Effector memory CD8-positive, alpha-beta T cell (primary cell): ENCODE measurements around the gene GABBR2.

Source experiments
- ATAC-seq: fragments of 150-1000 bp; cut with Tn5 transposase; replicated peaks from 2 replicates; pipeline ENCODE4 v1.10.0; 2021; ENCODE audit warnings: mild to moderate bottlenecking, moderate library complexity
- DNase-seq, 3 experiments: peaks; one replicate each; pipeline ENCODE4 v3.0.0; 2021
- H3K27ac Mint-ChIP-seq, 2 donors: one replicate each; pipeline ENCODE4 v1.8.0; 2022; ENCODE audit warnings: mild to moderate bottlenecking in 2 of 2, mixed read lengths in 2 of 2, moderate library complexity in 2 of 2
- H3K27me3 Mint-ChIP-seq, 2 donors: one replicate each; pipeline ENCODE4 v1.8.0; 2022; ENCODE audit warnings: mixed read lengths in 2 of 2
- H3K36me3 Mint-ChIP-seq: one replicate; pipeline ENCODE4 v1.8.0; 2022; ENCODE audit warnings: mild to moderate bottlenecking, moderate library complexity, mixed read lengths; ENCODE audit not compliant: insufficient read depth
- H3K4me1 Mint-ChIP-seq, 2 donors: one replicate each; pipeline ENCODE4 v1.8.0; 2022; ENCODE audit warnings: low read depth in 2 of 2, mixed read lengths in 2 of 2
- H3K4me3 Mint-ChIP-seq, 2 donors: one replicate each; pipeline ENCODE4 v1.8.0; 2022; ENCODE audit warnings: mild to moderate bottlenecking in 2 of 2, mixed read lengths in 2 of 2, moderate library complexity in 2 of 2
- H3K9me3 Mint-ChIP-seq, 2 donors: one replicate each; pipeline ENCODE4 v1.8.0; 2022; ENCODE audit warnings: mixed read lengths in 2 of 2

GABBR2 gene

DNA sequence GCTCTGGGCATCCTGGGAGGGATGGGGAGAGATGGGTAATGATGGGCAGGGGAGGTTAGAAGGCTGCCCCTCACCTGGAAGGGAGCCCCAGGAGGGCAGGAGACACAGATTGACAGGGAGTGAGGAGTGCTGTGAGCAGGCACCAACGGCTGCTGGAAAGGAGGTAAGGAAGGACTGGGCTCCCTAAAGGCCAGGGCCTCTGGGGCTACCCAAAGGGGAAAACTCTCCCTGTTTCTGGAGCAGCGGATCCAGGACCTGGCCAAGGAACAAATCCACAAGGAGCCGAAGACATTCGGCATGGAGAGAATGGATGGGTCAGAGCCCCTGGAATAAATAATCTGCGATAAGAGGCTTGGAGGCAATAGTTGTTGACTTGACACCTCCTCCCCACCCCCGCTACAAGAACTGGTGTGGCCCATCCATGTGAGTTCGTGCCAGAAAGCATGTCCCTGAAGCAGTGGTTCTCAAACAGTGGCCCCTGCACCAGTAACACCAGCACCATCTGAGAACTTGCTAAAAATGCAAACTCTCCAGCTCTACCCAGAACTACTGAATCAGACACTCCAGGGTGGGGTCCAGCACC is 208.3 kb downstream of the GABBR2 start:
- DNase-seq: no peak

DNA sequence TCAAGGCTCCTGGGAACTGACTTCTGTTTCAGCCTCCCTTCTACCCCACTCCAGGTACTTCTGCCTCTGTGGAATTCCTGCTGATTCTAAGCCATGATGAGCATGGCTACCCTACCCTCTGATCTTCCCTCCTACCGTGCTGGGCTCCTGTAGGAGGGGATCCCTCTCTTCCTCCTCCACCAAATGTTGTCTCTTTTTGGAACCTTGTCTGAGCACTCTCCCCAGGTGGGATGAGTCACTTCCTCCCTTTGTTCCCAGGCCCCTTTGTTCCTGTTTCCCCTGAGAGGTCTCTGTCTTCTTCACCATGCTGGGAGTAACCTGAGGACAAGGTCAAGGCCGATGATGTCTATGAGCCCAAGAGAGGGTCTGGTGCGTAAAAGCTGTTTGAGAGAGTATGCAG is 213.2 kb downstream of the GABBR2 start:
- no peak overlapping the region for H3K4me3 Mint-ChIP-seq
- H3K27ac Mint-ChIP-seq: no peak overlapping the region

More for the DNA sequence above, 208.3 kb downstream of the GABBR2 start:
- H3K9me3 Mint-ChIP-seq: no peaks in the 10 kb centered on the region
- no peak overlapping the region for H3K27ac Mint-ChIP-seq
- H3K4me1 Mint-ChIP-seq: no peaks in the 10 kb centered on the region
- ATAC-seq: no peak
- H3K36me3 Mint-ChIP-seq: no peaks in the 10 kb centered on the region
- peaks cover 49 to 82% of the 10 kb centered on the region in 2 donors for H3K27me3 Mint-ChIP-seq
- no peak overlapping the region for H3K4me3 Mint-ChIP-seq

DNA sequence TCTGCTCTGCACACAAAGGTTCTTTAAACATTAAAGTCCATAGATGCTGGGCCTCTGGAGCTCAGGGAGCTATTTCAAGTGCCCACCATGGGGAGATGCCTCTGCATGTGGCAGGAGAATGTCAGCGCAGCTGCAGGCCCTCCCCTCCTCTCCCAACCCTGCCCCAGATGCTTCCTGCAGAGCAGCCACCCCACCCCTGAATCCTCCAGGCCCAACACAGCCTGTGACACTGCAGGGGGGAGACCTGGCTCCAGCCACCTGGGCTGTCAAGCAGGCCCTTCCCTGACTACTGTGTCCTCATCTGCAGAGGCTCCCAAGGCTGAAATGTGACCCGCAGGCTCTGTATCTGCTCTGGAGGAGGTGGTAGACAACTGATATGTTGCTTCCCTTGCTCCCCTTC is 213.9 kb downstream of the GABBR2 start:
- no peak for ATAC-seq
- H3K9me3 Mint-ChIP-seq: no peaks in the 10 kb centered on the region
- no peaks in the 10 kb centered on the region for H3K36me3 Mint-ChIP-seq
- peaks cover 39 to 59% of the 10 kb centered on the region in 2 donors for H3K27me3 Mint-ChIP-seq
- no peaks in the 10 kb centered on the region for H3K4me1 Mint-ChIP-seq
- H3K27ac Mint-ChIP-seq: no peak overlapping the region
- H3K4me3 Mint-ChIP-seq: no peak overlapping the region
- DNase-seq: no peak

More for the DNA sequence above, 213.2 kb downstream of the GABBR2 start:
- H3K27me3 Mint-ChIP-seq: peaks cover 46 to 66% of the 10 kb centered on the region in 2 donors
- ATAC-seq (no peak), DNase-seq (no peak)
- H3K4me1 Mint-ChIP-seq: no peaks in the 10 kb centered on the region
- no peaks in the 10 kb centered on the region for H3K36me3 Mint-ChIP-seq
- no peaks in the 10 kb centered on the region for H3K9me3 Mint-ChIP-seq

DNA sequence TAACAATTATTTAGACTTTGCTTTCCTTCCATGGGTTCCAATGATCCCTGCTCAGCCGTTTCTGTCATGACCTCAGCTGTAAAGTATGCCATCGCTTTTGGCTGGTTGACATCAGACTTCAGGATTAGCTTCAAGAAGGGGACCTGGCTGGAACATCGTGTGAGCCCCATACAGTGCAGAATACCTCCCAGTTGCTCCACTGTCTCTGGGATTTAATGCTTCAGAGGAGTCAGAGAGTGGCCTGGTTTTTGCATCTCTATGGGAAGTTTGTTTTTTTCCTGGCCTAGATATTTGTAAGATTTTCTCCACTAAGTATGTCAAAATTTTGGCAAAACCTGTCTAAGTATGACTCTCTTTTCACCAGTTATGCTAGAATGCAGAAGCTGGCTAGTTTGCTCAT is 216.9 kb downstream of the GABBR2 start:
- H3K27me3 Mint-ChIP-seq: peaks cover 18 to 38% of the 10 kb centered on the region in 2 donors

DNA sequence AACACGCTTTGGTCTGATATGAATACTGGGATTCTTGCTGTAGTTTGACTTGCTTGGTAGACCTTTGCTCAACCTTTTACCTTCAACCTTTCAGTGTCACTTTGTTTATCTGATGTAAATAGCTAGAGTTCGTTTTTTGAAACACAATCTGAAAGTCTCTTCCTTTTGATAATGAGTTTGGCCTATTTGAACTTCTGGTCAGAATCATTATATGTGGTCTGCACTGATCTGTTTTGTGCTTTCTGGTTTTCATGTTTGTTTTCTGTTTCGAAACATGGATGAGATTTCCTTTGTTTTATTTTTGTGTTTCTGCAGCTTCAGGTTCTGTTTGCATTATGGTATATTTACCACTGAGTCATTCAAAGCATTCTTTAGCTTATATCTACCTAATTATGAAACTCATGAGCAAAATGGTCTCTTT is 217.5 kb downstream of the GABBR2 start:
- Mint-ChIP-seq H3K27ac (no peak overlapping the region), H3K4me3 (no peak overlapping the region), H3K36me3 (no peaks in the 10 kb centered on the region), H3K4me1 (no peaks in the 10 kb centered on the region), H3K9me3 (no peaks in the 10 kb centered on the region), H3K27me3 (peaks cover 14 to 34% of the 10 kb centered on the region in 2 donors)
- no peak for ATAC-seq
- no peak for DNase-seq

More for the DNA sequence above, 216.9 kb downstream of the GABBR2 start:
- ATAC-seq (no peak), DNase-seq (no peak)
- no peaks in the 10 kb centered on the region for H3K36me3 Mint-ChIP-seq
- no peak overlapping the region for H3K27ac Mint-ChIP-seq
- H3K4me1 Mint-ChIP-seq: no peaks in the 10 kb centered on the region
- no peak overlapping the region for H3K4me3 Mint-ChIP-seq
- no peaks in the 10 kb centered on the region for H3K9me3 Mint-ChIP-seq

DNA sequence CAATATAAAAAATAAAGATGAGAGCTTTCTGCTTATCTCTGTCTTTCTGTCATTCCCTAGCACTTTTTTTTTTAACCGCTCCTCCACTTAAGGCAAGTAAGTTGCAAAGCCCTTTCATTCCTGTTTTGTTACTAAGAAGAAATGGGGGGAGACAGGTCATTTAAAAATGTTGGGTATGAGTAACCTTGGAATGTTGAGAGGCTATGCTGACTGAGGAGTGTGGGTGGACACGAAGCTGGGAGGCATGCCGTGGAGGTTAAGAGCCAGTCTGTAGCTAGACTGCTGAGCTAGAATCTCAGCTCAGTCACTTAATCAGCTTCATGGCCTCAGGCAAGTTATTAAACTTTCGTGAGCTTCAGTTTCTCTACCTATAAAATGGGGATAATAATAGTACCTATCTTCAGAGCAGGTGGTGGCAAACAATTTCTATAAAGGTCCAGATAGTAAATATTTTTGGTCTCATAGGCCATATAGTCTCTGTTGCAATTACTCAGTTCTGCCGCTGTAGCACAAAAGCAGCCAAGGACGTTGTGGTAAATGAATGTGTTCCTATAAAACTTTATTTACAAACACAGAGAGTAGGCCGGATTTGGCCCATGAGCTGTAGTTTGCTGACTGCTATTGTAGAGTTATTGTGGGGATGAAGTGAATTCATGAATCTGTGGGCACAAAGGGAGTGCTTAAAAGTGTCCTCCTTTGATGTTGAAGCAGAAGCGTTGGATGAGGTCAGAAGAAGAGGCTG is 220.0 kb downstream of the GABBR2 start:
- H3K4me3 Mint-ChIP-seq: no peak overlapping the region
- no peaks in the 10 kb centered on the region for H3K36me3 Mint-ChIP-seq
- no peak overlapping the region for H3K27ac Mint-ChIP-seq
- H3K9me3 Mint-ChIP-seq: no peaks in the 10 kb centered on the region
- no peaks in the 10 kb centered on the region for H3K4me1 Mint-ChIP-seq
- H3K27me3 Mint-ChIP-seq: peaks cover 30 to 35% of the 10 kb centered on the region in 2 donors
- ATAC-seq: no peak
- DNase-seq: no peak

DNA sequence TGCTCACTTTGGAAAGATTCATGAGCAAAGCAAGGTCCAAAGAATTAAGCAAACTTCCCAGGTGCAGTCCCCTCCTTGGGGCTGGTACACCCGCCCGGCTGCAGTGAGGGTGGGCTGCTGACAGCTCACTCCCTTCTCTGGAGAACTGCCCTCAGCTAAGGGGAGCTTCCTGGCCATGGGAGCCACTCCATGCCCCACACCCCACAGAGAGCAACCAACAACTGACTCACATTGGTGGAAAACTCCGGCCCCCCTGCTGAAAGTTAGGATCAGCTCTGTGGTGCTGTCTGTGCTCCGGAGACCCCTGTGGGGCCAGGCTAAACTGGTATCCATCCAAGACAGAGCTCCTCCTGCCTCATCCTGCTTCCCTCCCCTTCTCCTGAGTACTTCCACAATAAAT is 223.0 kb downstream of the GABBR2 start:
- DNase-seq (no peak), ATAC-seq (no peak)
- H3K4me3 Mint-ChIP-seq: no peak overlapping the region
- H3K27me3 Mint-ChIP-seq: peaks cover 39 to 43% of the 10 kb centered on the region in 2 donors
- H3K27ac Mint-ChIP-seq: no peak overlapping the region
- H3K9me3 Mint-ChIP-seq: no peaks in the 10 kb centered on the region
- no peaks in the 10 kb centered on the region for H3K4me1 Mint-ChIP-seq
- no peaks in the 10 kb centered on the region for H3K36me3 Mint-ChIP-seq

DNA sequence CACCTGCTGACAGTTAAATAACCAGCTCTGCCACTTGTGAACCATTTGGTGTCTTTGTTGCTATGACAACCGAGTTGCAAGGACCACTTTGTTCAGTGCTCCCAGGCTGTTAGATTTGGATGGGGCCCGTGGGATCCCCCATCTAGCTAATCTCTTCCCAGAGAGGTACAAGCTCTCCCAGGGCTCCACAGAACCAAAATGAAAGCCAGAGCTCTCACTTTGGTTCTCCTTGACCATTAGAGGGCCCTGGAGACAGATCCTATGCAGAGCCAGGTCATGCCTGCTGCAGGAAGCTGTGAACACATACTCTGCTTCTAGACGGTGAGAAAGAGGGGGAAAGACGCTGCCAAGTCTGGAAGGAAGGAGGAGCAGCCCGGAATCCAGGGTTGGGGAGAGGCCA is 224.6 kb downstream of the GABBR2 start:
- Mint-ChIP-seq H3K4me1 (no peaks in the 10 kb centered on the region), H3K27ac (no peak overlapping the region), H3K4me3 (no peak overlapping the region), H3K9me3 (no peaks in the 10 kb centered on the region), H3K36me3 (no peaks in the 10 kb centered on the region), H3K27me3 (peaks cover 45 to 58% of the 10 kb centered on the region in 2 donors)
- DNase-seq: no peak
- no peak for ATAC-seq

DNA sequence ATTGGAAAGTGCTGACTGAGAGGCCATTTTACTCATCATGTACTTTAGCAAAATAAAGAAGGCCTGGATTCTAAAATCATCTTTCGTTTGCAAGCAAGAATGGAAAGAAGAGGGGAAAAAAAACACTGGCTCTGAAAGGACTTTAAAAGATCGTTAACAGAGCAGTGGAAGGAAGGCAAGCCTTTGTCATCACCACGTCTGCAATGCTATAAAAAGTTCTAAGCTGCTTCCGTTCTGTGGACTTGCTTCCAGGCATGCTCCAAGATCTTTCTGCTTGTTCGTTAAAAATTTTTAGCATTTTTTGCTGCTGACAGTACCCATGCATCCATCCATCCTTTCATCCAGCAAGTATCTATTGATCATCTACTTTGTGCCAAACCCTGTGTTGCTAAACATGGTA is 226.5 kb downstream of the GABBR2 start:
- Mint-ChIP-seq H3K27me3 (peaks cover 46 to 72% of the 10 kb centered on the region in 2 donors), H3K36me3 (no peaks in the 10 kb centered on the region), H3K4me3 (no peak overlapping the region), H3K9me3 (no peaks in the 10 kb centered on the region), H3K27ac (no peak overlapping the region), H3K4me1 (no peaks in the 10 kb centered on the region)
- no peak for DNase-seq
- ATAC-seq: no peak

DNA sequence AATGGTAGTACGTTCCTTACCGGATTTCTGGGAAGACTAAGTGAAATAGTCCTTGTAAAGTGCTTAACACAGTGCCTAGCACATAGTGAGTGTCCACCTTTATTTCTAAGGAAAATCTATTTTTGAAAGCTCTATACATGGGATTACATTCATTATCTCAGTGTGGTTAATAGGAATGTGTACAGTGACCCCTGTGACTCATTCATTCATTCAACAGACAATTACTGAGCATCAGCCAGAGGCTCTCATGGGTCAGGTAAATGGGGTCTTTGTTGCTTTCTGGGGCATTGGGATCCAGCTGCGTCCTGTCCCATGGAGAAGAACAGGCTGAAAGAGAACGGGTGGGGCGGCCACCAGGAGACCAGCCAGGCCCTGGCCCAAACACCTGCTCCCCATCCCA is 227.1 kb downstream of the GABBR2 start:
- Mint-ChIP-seq H3K4me3 (no peak overlapping the region), H3K27me3 (peaks cover 46 to 73% of the 10 kb centered on the region in 2 donors), H3K4me1 (no peaks in the 10 kb centered on the region), H3K27ac (no peak overlapping the region), H3K9me3 (no peaks in the 10 kb centered on the region), H3K36me3 (no peaks in the 10 kb centered on the region)
- DNase-seq (no peak), ATAC-seq (no peak)

DNA sequence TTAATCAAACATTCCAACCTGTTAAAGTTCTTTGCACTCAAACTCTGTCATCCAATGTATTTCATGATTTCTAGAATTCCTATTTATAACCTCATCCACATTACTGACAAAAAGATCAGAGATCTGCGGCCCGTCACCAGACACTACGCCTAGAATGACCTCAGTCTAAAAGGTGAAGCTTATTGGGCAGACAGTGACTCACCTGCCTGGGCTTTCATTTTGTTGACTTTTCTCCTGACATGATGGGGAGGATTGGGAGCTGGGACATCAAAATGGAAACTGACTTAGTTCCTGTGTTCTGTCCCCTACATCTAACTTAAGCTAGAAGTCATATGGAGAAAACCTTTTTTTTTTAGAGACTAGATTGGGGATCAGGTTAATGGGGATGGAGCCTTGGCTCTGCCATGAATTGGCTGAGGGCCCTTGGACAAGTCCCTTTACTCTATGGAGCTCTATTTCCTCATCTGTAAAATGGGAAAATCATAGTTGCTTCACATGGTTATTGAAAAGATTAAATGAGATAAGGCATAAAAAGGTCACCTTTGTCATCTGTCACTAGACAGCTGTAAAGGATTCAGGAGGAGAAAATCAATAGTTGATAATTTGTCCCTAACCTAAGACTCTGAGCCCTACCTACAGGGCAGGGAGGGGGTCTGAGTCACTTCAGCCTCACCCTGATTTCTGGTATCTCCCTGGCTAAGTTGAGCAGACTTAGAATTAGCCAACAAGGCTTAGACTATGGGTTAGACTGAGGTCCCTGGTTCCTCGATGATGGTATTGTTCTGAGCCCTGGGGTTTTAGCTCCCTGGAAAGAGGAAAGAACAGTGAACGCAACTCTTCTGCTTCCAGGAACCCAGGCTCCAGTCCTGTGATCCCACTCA is 228.5 kb downstream of the GABBR2 start:
- Mint-ChIP-seq H3K4me1 (no peaks in the 10 kb centered on the region), H3K4me3 (no peak overlapping the region), H3K27ac (no peak overlapping the region), H3K36me3 (no peaks in the 10 kb centered on the region), H3K27me3 (peaks cover 35 to 60% of the 10 kb centered on the region in 2 donors), H3K9me3 (no peaks in the 10 kb centered on the region)
- DNase-seq (no peak), ATAC-seq (no peak)

DNA sequence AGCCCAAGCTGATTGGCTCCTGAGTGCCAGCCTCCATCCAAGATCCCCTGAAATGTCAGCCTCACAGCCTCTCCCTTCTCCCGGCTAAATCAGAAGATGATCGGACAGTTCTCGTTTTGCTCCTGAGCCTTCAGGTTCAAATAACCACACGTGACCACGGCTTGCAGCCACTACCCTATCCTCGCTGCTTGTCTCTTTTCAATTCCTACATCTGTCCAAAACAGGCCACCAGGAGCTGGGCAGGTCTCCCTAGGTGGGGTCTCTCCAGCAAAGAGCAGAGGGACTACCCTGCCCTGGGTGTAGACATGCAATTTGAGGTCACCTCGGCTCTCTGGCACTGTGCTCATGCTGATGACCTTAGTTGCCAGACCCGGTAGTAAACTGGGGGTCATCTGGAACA is 229.3 kb downstream of the GABBR2 start:
- Mint-ChIP-seq H3K27me3 (peaks cover 34 to 58% of the 10 kb centered on the region in 2 donors), H3K9me3 (no peaks in the 10 kb centered on the region), H3K4me3 (no peak overlapping the region), H3K4me1 (no peaks in the 10 kb centered on the region), H3K27ac (no peak overlapping the region), H3K36me3 (no peaks in the 10 kb centered on the region)
- ATAC-seq (no peak), DNase-seq (no peak)

DNA sequence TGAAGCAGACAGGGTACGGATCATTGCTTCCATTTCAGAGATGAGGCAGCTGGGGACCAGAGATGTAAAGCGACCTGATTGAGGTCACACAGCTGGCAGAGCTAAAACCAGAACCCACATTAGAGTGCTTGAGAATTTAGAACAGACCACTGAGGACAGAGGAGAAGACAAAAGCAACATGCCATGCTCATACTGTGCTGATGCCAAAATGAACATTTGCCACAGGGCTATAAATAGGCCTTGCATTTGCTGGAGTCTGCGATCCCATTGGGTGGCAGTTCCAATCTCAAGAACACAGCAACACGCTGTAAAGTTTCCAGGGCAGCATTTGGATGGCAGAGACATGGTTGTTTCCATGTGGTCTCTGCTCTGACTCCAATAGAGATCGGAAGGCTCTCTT is 230.9 kb downstream of the GABBR2 start:
- Mint-ChIP-seq H3K36me3 (no peaks in the 10 kb centered on the region), H3K9me3 (no peaks in the 10 kb centered on the region), H3K4me3 (no peak overlapping the region), H3K4me1 (no peaks in the 10 kb centered on the region), H3K27me3 (peaks cover 18 to 58% of the 10 kb centered on the region in 2 donors), H3K27ac (no peak overlapping the region)
- ATAC-seq (no peak), DNase-seq (no peak)
